ENCODE results near the gene CDH24.

- TF ChIP-seq JUNB (IDR thresholded peaks at IDR 0.05): no peak
- no peak for TF ChIP-seq POLR2A (IDR thresholded peaks at IDR 0.05; ENCODE audit: low read length)
- no peak for TF ChIP-seq CTCF (IDR thresholded peaks at IDR 0.05)
- no peak for TF ChIP-seq USF2 (IDR thresholded peaks at IDR 0.05)
- no peak for TF ChIP-seq POLR2AphosphoS2 (conservative IDR thresholded peaks at IDR 0.05; ENCODE audit: low read length)
- no peak for TF ChIP-seq SMC3 (IDR thresholded peaks at IDR 0.05)
- no peak for TF ChIP-seq CHD2 (IDR thresholded peaks at IDR 0.05; ENCODE audit: low read length, partially characterized antibody)
- no peak for TF ChIP-seq PHF8 (IDR thresholded peaks at IDR 0.05; ENCODE audit: borderline replicate concordance, low read depth)
Measured at GRCh38 chr14:23030936-23031335, 26.4 kb downstream of the CDH24 start.

All from A549 (cell line).